Astrocyte (in vitro differentiated cells and primary cell): Measurements from ENCODE around the gene RARRES1.

Source experiments
- EZH2 ChIP-seq: IDR thresholded peaks from 2 replicates; pipeline ENCODE4 v1.6.1; 2012; ENCODE audit warnings: mild to moderate bottlenecking, low read length, inconsistent platforms; ENCODE audit not compliant: insufficient read depth
- TF ChIP-seq, protein P1 (sequence below): IDR thresholded peaks from 2 replicates; pipeline ENCODE4 v1.5.1; 2011; ENCODE audit warnings: low read depth, mild to moderate bottlenecking, inconsistent platforms, low read length, moderate library complexity; ENCODE audit not compliant: insufficient read depth

DNA sequence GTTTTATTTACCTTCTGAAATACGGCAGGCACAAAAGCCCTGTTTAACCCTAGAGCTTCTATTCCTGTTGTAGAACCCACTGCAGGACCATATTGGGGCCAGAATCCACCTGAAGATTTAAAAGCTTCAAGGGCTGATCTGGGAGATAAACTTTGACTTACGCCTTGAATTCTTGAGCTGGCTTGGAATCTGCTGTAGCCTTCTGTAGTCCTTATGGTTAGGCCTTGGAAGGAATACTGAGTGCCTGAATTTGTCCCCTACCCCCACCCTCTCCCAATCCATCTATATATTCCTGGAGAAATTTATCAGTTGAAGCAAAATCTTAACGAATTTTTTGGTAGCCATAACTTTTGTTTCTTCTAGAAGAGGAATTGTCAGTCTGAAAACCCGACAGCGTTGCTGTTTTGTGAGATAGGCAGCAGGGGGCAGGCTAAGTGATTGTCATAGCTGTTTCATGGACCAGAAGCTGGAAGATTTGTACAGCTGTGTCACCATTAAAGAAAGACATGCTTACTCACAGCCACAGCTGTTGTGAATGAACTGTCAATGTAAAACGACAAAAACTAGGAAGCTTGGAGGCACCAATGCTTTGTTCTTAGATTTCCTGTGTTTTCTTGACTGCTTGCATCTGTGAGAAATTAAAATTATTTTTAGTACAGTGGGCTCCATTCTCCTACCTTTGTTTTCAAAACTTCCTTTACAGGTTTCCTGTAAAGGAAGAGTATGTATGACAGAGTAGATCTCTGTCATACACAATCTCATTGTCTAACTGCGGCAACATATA lies 72.6 kb downstream of the RARRES1 start:
- TF ChIP-seq, protein P1, sequence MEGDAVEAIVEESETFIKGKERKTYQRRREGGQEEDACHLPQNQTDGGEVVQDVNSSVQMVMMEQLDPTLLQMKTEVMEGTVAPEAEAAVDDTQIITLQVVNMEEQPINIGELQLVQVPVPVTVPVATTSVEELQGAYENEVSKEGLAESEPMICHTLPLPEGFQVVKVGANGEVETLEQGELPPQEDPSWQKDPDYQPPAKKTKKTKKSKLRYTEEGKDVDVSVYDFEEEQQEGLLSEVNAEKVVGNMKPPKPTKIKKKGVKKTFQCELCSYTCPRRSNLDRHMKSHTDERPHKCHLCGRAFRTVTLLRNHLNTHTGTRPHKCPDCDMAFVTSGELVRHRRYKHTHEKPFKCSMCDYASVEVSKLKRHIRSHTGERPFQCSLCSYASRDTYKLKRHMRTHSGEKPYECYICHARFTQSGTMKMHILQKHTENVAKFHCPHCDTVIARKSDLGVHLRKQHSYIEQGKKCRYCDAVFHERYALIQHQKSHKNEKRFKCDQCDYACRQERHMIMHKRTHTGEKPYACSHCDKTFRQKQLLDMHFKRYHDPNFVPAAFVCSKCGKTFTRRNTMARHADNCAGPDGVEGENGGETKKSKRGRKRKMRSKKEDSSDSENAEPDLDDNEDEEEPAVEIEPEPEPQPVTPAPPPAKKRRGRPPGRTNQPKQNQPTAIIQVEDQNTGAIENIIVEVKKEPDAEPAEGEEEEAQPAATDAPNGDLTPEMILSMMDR: peak; percentile 84
- no peak for TF ChIP-seq EZH2
